ENCODE data around the gene DTNB.

Gene DTNB

GRCh38 chr2:25337891-25338290 lies 335.5 kb downstream of the DTNB start:
- Histone ChIP-seq H3K27me3 (ENCODE audit: insufficient read depth, poor library complexity, severe bottlenecking) (no peaks in the 10 kb centered on the region), H3K27ac (replicated peaks) (no peak overlapping the region), H3K4me3 (replicated peaks; ENCODE audit: insufficient read depth, low read length) (no peak overlapping the region)
- DNase-seq (ENCODE audit: low read depth in 1 of 2, low spot score in 1 of 2): no peak
- no peak for TF ChIP-seq POLR2AphosphoS5 (IDR thresholded peaks at IDR 0.05; ENCODE audit: low read depth)
- TF ChIP-seq CTCF (IDR thresholded peaks at IDR 0.05; ENCODE audit: insufficient read depth, low read length): no peak
- TF ChIP-seq REST (IDR thresholded peaks at IDR 0.05; ENCODE audit: insufficient replicate concordance, low read depth): no peak
- no peak for TF ChIP-seq GABPA (IDR thresholded peaks at IDR 0.05; ENCODE audit: low read depth)
- no peak for TF ChIP-seq SPI1 (IDR thresholded peaks at IDR 0.05; ENCODE audit: borderline replicate concordance, low read depth)

- no peaks in the 10 kb centered on the region for H3K27me3 ChIP-seq (ENCODE audit: insufficient read depth, poor library complexity, severe bottlenecking)
- no peak for TF ChIP-seq GABPA (IDR thresholded peaks at IDR 0.05; ENCODE audit: low read depth)
- TF ChIP-seq REST (IDR thresholded peaks at IDR 0.05; ENCODE audit: insufficient replicate concordance, low read depth): no peak
- no peak for TF ChIP-seq SPI1 (IDR thresholded peaks at IDR 0.05; ENCODE audit: borderline replicate concordance, low read depth)
- TF ChIP-seq POLR2AphosphoS5 (IDR thresholded peaks at IDR 0.05; ENCODE audit: low read depth): no peak
- no peak for TF ChIP-seq CTCF (IDR thresholded peaks at IDR 0.05; ENCODE audit: insufficient read depth, low read length)
- no peak for DNase-seq (ENCODE audit: low read depth in 1 of 2, low spot score in 1 of 2)
- H3K4me3 ChIP-seq (replicated peaks; ENCODE audit: insufficient read depth, low read length): no peak overlapping the region
- H3K27ac ChIP-seq (replicated peaks): no peak overlapping the region
Observed at GRCh38 chr2:25337276-25337675, 336.1 kb downstream of the DTNB start.

GRCh38 chr2:25336383-25336841 lies 337.0 kb downstream of the DTNB start:
- no peaks in the 10 kb centered on the region for H3K27me3 ChIP-seq (ENCODE audit: insufficient read depth, poor library complexity, severe bottlenecking)
- no peak for TF ChIP-seq POLR2AphosphoS5 (IDR thresholded peaks at IDR 0.05; ENCODE audit: low read depth)
- no peak for TF ChIP-seq CTCF (IDR thresholded peaks at IDR 0.05; ENCODE audit: insufficient read depth, low read length)
- TF ChIP-seq GABPA (IDR thresholded peaks at IDR 0.05; ENCODE audit: low read depth): no peak
- TF ChIP-seq SPI1 (IDR thresholded peaks at IDR 0.05; ENCODE audit: borderline replicate concordance, low read depth): no peak
- TF ChIP-seq REST (IDR thresholded peaks at IDR 0.05; ENCODE audit: insufficient replicate concordance, low read depth): no peak
- DNase-seq (ENCODE audit: low read depth in 1 of 2, low spot score in 1 of 2): no peak
- H3K4me3 ChIP-seq (replicated peaks; ENCODE audit: insufficient read depth, low read length): no peak overlapping the region
- H3K27ac ChIP-seq (replicated peaks): no peak overlapping the region
